Activated CD4-positive, alpha-beta memory T cell treated with anti-CD3 and anti-CD28 coated beads, Interleukin-2, amount 10 ng/mL, durations not matched to agents 7 days and 5 days (primary cell): ENCODE results near the gene CYYR1. TPM values are rescaled to one million over a fixed set of nuclear protein-coding genes. Genes with fewer than 3 reads are reported as not detected.

Source experiments
- CTCF ChIA-PET: fragments of 350-600 bp; sonication (Branson Sonifier 250); formaldehyde crosslinking; loops from one replicate; lab custom pipeline; 2021; ENCODE audit warnings: antibody characterized with exemption, inconsistent platforms; lab: Charles Lee
- POLR2A ChIA-PET: fragments of 350-600 bp; sonication (Branson Sonifier 250); formaldehyde crosslinking; loops from one replicate; lab custom pipeline; 2021; ENCODE audit warnings: antibody characterized with exemption; lab: Charles Lee
- DNase-seq: peaks from one replicate; pipeline ENCODE4 v3.0.0-alpha.2; 2020
- H3K27ac Mint-ChIP-seq: one replicate; pipeline ENCODE4 v1.8.0; 2021; ENCODE audit warnings: mild to moderate bottlenecking, mixed read lengths
- H3K27me3 Mint-ChIP-seq: one replicate; pipeline ENCODE4 v1.8.0; 2021; ENCODE audit warnings: mixed read lengths
- H3K36me3 Mint-ChIP-seq: one replicate; pipeline ENCODE4 v1.8.0; 2021; ENCODE audit warnings: low read depth, mixed read lengths
- H3K4me1 Mint-ChIP-seq: one replicate; pipeline ENCODE4 v1.8.0; 2021; ENCODE audit warnings: mixed read lengths
- H3K4me3 Mint-ChIP-seq: one replicate; pipeline ENCODE4 v1.8.0; 2021; ENCODE audit warnings: mild to moderate bottlenecking, mixed read lengths
- H3K9me3 Mint-ChIP-seq: one replicate; pipeline ENCODE4 v1.8.0; 2021; ENCODE audit warnings: mixed read lengths
- total RNA-seq, 2 experiments: library from RNA; stranded (reverse); gene quantifications; one replicate each; pipeline ENCODE4 v1.2.3, GENCODE V29; 2021

The CYYR1 gene
- total RNA-seq, 2 experiments from 2014 or later, result not detected

- peaks cover 3% of the 10 kb centered on the region for H3K9me3 Mint-ChIP-seq
- H3K27ac Mint-ChIP-seq, result no peak overlapping the region
- CTCF ChIA-PET, result no interaction called here
- H3K4me3 Mint-ChIP-seq, result no peak overlapping the region
- no peaks in the 10 kb centered on the region for H3K27me3 Mint-ChIP-seq
- H3K4me1 Mint-ChIP-seq, result no peaks in the 10 kb centered on the region
- H3K36me3 Mint-ChIP-seq, result no peaks in the 10 kb centered on the region
- DNase-seq, result no peak
- POLR2A ChIA-PET, result no interaction called here
These were observed 33.5 kb downstream of the CYYR1 start for GRCh38 chr21:26539566-26539965.

DNA sequence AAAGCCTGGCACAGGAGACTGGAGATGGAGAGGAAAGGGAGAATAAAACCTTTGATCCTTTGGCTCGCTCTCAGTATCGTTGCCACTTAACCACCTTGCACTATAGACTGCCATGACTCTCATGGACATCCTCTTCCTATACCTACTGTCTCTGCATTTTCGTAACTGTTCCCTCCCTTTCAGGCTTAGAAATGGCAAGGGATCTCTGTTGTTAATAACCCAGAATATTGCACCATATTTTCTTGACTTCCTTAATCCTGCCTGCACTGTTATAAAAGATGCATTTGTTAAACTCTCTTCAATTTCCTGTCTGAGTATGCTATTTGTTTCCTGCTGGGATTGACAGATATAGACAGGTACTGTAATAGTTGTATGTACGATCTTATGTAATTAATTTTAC, 38.6 kb downstream of the CYYR1 start:
- H3K4me1 Mint-ChIP-seq, result no peaks in the 10 kb centered on the region
- H3K36me3 Mint-ChIP-seq, result no peaks in the 10 kb centered on the region
- no peak for DNase-seq
- H3K27ac Mint-ChIP-seq, result no peak overlapping the region
- H3K27me3 Mint-ChIP-seq, result no peaks in the 10 kb centered on the region
- ChIA-PET POLR2A (no interaction called here), CTCF (no interaction called here)
- H3K4me3 Mint-ChIP-seq, result no peak overlapping the region
- peaks cover 3% of the 10 kb centered on the region for H3K9me3 Mint-ChIP-seq

DNA sequence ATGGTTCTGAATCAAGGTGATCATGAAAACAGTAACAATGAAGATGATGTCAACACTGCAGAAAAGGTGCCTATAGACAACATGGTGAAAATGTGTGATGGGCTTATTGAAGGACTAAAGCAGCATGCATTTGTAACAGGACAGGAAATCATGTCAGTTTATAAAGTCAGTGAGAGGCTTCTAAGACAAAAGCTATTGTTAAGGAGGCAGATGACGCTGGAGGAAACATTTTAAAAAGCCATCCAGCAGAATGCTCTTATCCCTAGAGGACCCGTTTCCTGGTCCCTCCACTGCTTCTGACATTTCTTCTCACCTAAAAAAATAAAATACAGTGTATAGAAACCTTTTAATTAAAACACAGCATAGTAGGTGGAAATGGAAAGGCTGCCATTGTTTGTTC, 40.9 kb downstream of the CYYR1 start:
- Mint-ChIP-seq H3K27ac (no peak overlapping the region), H3K4me1 (no peaks in the 10 kb centered on the region), H3K27me3 (no peaks in the 10 kb centered on the region), H3K4me3 (no peak overlapping the region), H3K9me3 (peaks cover 3% of the 10 kb centered on the region), H3K36me3 (no peaks in the 10 kb centered on the region)
- no peak for DNase-seq
- ChIA-PET POLR2A (no interaction called here), CTCF (no interaction called here)

GRCh38 chr21:26529526-26529925, 43.6 kb downstream of the CYYR1 start:
- Mint-ChIP-seq H3K27me3 (no peaks in the 10 kb centered on the region), H3K36me3 (no peaks in the 10 kb centered on the region), H3K4me3 (no peak overlapping the region), H3K4me1 (no peaks in the 10 kb centered on the region), H3K9me3 (no peaks in the 10 kb centered on the region), H3K27ac (no peak overlapping the region)
- no peak for DNase-seq
- CTCF ChIA-PET, result no interaction called here
- POLR2A ChIA-PET, result no interaction called here

DNA sequence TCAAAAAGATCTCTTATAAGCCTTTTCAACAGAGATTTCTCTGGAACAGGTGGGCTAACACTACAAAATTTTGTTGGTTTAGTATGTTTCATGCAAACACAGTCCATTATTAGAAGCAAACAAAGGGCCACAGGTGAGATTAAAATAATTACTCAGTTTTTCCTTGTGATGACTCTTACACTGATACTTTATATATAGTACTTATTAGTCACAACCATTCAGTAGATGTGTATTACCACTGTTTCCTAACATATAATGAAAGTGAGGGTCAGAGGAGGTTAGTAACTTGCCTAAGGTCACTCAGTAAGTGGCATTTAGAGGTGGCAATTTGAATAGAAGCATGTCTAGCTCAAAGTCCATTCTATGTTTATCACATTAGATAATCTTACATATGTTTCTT, 44.2 kb downstream of the CYYR1 start:
- no peak overlapping the region for H3K27ac Mint-ChIP-seq
- H3K4me3 Mint-ChIP-seq, result no peak overlapping the region
- ChIA-PET CTCF (no interaction called here), POLR2A (no interaction called here)
- no peaks in the 10 kb centered on the region for H3K36me3 Mint-ChIP-seq
- H3K27me3 Mint-ChIP-seq, result no peaks in the 10 kb centered on the region
- DNase-seq, result no peak
- no peaks in the 10 kb centered on the region for H3K9me3 Mint-ChIP-seq
- no peaks in the 10 kb centered on the region for H3K4me1 Mint-ChIP-seq

DNA sequence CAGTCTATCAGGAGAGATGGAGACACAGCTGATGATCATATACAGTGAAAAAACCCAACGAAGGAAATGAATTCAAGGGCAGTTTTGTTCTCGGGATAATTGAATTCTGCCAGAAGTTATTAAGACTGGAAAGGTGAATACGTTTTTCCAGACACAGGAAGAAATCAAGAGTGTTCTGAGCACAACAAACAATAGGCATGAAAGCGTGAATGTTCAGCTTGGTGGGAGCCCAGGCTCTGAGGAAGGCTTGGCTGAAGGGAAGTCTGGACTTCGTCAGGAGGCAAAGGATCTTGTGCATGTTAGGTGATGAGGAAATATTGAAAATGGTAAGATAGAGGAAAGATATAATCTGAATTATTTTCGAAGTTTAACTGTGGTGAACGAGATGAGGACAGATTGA, 50.4 kb downstream of the CYYR1 start:
- H3K27me3 Mint-ChIP-seq, result no peaks in the 10 kb centered on the region
- no peak overlapping the region for H3K27ac Mint-ChIP-seq
- H3K4me1 Mint-ChIP-seq, result no peaks in the 10 kb centered on the region
- ChIA-PET CTCF (no interaction called here), POLR2A (no interaction called here)
- H3K36me3 Mint-ChIP-seq, result no peaks in the 10 kb centered on the region
- no peak overlapping the region for H3K4me3 Mint-ChIP-seq
- no peaks in the 10 kb centered on the region for H3K9me3 Mint-ChIP-seq
- DNase-seq, result no peak

- Mint-ChIP-seq H3K27me3 (no peaks in the 10 kb centered on the region), H3K27ac (no peak overlapping the region), H3K36me3 (no peaks in the 10 kb centered on the region), H3K9me3 (no peaks in the 10 kb centered on the region), H3K4me1 (no peaks in the 10 kb centered on the region), H3K4me3 (no peak overlapping the region)
- ChIA-PET CTCF (no interaction called here), POLR2A (no interaction called here)
- no peak for DNase-seq
These were observed 53.9 kb downstream of the CYYR1 start for GRCh38 chr21:26519142-26519541.

- Mint-ChIP-seq H3K36me3 (no peaks in the 10 kb centered on the region), H3K9me3 (no peaks in the 10 kb centered on the region), H3K4me1 (no peaks in the 10 kb centered on the region), H3K27ac (no peak overlapping the region), H3K4me3 (no peak overlapping the region), H3K27me3 (no peaks in the 10 kb centered on the region)
- ChIA-PET CTCF (no interaction called here), POLR2A (no interaction called here)
- no peak for DNase-seq
These were observed 57.8 kb downstream of the CYYR1 start for GRCh38 chr21:26515257-26515656.

DNA sequence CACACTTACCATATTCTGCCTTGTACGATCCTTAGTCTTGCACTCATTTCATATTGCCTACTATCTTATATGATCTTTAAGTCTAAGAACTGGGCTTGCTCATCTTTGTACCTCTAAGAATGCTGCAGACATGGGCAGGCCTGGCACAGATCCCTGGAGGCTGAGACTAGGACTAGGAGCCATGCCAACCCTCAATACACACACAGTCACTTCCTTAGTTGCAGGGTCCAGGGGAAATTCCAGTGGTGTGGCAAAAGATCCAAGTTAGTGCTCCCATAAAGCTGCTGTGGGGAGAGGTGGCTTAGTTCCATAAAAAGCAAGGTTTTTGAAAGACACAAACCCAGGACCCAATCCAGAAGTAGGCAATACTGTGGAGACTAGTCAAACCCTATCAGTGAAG, 59.9 kb downstream of the CYYR1 start:
- CTCF ChIA-PET, result no interaction called here
- H3K36me3 Mint-ChIP-seq, result no peaks in the 10 kb centered on the region
- H3K4me1 Mint-ChIP-seq, result no peaks in the 10 kb centered on the region
- DNase-seq, result no peak
- no peak overlapping the region for H3K27ac Mint-ChIP-seq
- no peak overlapping the region for H3K4me3 Mint-ChIP-seq
- POLR2A ChIA-PET, result no interaction called here
- no peaks in the 10 kb centered on the region for H3K9me3 Mint-ChIP-seq
- H3K27me3 Mint-ChIP-seq, result no peaks in the 10 kb centered on the region

DNA sequence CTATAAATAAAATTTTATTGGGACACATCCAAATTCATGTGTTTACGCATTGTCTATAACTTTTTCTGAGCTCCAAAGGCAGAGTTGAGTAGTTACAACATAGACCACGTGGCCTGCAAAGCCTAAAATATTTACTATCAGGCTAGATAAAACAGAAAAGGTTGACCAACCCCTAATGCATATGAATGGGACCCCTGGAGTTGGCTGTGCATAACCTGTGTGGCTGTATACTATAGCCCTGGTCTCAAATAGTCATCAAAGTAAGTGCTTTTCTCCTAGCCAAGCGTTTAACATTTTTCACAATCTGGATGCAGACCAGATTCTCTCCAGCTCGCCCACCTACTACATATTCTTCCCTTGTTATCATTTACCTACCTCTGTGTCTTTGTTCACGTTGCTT, 60.4 kb downstream of the CYYR1 start:
- Mint-ChIP-seq H3K9me3 (no peaks in the 10 kb centered on the region), H3K36me3 (no peaks in the 10 kb centered on the region), H3K4me3 (no peak overlapping the region), H3K27me3 (no peaks in the 10 kb centered on the region), H3K4me1 (no peaks in the 10 kb centered on the region), H3K27ac (no peak overlapping the region)
- no peak for DNase-seq
- ChIA-PET POLR2A (no interaction called here), CTCF (no interaction called here)

- Mint-ChIP-seq H3K9me3 (no peaks in the 10 kb centered on the region), H3K27me3 (no peaks in the 10 kb centered on the region), H3K36me3 (no peaks in the 10 kb centered on the region), H3K27ac (no peak overlapping the region), H3K4me1 (no peaks in the 10 kb centered on the region), H3K4me3 (no peak overlapping the region)
- DNase-seq, result no peak
- POLR2A ChIA-PET, result no interaction called here
- CTCF ChIA-PET, result no interaction called here
These were observed 64.2 kb downstream of the CYYR1 start for GRCh38 chr21:26508903-26509302.

GRCh38 chr21:26506956-26507355, 66.1 kb downstream of the CYYR1 start:
- DNase-seq, result no peak
- Mint-ChIP-seq H3K27me3 (no peaks in the 10 kb centered on the region), H3K27ac (no peak overlapping the region), H3K9me3 (no peaks in the 10 kb centered on the region), H3K4me3 (no peak overlapping the region), H3K4me1 (no peaks in the 10 kb centered on the region), H3K36me3 (no peaks in the 10 kb centered on the region)
- ChIA-PET POLR2A (interaction anchor here (0.6 kb wide), 1 partner anchor 69 kb away, joined by 3 read pairs; no protein-coding TSS in a partner anchor), CTCF (no interaction called here)

- H3K36me3 Mint-ChIP-seq, result no peaks in the 10 kb centered on the region
- no peak overlapping the region for H3K4me3 Mint-ChIP-seq
- H3K27me3 Mint-ChIP-seq, result no peaks in the 10 kb centered on the region
- H3K9me3 Mint-ChIP-seq, result no peaks in the 10 kb centered on the region
- H3K27ac Mint-ChIP-seq, result no peak overlapping the region
- ChIA-PET CTCF (no interaction called here), POLR2A (no interaction called here)
- no peak for DNase-seq
- no peaks in the 10 kb centered on the region for H3K4me1 Mint-ChIP-seq
These were observed 67.9 kb downstream of the CYYR1 start for GRCh38 chr21:26505211-26505610.

DNA sequence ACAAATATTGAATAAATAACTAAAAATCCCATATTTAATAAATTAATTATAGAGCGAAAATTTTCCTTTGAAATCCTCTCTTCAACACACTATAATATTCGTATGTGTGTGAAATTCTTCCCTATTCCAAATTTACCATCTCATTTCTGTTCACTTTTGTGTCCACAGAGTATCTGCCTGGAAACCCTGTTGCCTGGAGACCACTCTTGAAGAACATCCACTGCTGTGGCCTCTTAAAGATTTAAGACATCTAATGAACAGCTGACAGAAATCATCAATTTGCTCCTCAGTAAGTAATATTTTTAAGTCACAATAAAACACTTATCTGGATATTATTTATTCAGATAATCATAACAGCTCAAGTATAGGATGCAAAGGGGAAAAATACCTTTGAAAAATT, 69.7 kb downstream of the CYYR1 start:
- no peak overlapping the region for H3K4me3 Mint-ChIP-seq
- no peaks in the 10 kb centered on the region for H3K36me3 Mint-ChIP-seq
- peaks cover 5% of the 10 kb centered on the region for H3K9me3 Mint-ChIP-seq
- no peak for DNase-seq
- ChIA-PET CTCF (no interaction called here), POLR2A (no interaction called here)
- no peaks in the 10 kb centered on the region for H3K4me1 Mint-ChIP-seq
- no peaks in the 10 kb centered on the region for H3K27me3 Mint-ChIP-seq
- no peak overlapping the region for H3K27ac Mint-ChIP-seq
